GM19035 (cell line): Measurements from ENCODE around the gene BNC2.

Experiments used
- ATAC-seq: cut with Tn5 transposase; IDR thresholded peaks from one replicate; pipeline ENCODE4 v1.9.1; 2021; ENCODE audit not compliant: unreplicated experiment

Gene BNC2

DNA sequence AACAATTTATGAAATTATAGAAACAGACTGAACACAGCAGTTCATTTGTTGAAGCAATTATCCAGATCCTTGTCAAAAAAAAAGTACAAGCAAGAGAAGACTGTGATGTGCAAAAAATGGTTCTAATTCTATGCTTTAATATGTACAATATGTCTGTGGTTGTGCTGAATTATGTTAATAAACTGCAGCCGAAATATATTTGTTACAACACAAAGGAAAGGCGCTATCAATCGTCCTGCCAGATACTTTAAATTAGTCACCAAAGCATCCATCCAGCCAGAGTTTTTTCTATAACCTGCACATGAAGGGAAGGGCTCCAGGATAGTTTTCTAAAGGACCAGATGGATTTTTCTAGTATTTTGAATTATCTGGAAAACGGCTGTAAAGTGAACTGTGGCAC is 259.5 kb downstream of the BNC2 start:
- ATAC-seq = no peak

DNA sequence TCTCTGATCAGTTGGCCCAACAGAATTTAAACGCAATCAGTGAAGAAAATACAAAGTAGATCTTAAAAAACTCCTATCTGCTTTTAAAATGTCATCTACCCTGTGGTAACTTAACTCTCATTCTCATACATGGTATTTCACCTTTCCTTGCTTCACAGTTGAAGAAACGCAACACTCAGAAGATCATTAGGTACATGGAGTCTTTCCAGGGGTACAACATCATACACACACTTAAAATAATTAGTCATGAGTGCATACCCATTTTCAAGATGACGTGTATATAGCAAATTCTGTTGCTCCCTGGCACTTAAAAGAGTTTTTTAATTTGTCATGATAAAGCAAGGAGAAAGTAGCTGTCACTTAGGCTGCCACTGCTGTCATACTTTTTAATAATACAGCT is 259.9 kb downstream of the BNC2 start:
- no peak for ATAC-seq

DNA sequence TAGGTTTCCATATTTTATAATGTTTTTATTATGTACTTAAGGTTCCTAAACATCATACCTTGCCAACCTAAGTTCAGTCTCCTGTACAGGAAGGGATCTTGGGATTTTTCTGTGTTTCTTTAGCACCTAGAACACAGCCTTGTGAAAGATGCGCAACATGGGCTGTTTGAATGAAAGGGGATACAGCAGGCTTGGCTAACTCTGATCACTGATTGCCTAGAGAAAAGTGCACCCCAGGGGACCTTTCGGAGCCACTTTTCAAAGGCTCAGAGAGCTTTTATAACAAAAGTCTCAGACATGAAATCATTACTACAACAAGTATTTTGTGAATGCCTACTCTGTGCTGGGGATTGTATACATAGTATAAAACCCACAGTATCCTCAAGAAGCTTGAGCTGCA is 261.6 kb downstream of the BNC2 start:
- no peak for ATAC-seq

DNA sequence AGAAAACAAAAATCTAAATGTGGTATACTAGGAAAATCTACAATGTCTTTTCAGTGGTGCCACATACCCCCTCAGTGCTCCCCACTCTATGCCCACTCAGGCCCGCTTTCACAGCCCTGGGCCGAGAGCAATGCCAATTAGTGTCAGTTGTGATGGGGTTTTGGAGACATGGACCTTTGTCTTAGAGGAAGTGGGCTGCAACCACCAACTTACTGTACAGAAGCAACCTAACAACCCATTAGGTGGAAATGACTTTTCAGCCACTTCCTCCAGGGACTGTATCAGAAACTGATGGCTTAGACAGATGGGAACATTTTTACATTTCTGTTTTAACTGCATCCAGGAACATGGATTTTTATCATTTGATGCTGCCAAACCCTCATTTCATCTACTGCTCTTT is 268.0 kb downstream of the BNC2 start:
- no peak for ATAC-seq

DNA sequence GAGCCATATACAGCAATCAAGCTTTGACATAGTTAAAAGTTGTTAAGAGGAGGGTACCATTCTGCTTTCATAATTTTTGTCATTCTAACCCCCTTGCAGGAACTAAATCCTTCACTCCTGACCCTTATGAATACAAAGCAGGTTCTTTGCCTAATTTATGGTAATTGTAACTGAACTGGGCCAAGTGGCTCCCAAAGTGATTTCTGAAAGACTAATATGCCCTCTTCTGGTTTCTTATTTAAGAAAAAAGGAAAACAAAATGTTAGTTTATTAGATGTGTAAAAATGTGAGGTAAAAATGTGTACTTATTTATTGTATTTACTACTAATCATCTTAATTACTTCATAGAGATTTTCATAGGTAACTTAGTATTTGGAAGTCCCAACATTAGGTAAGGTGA is 268.5 kb downstream of the BNC2 start:
- no peak for ATAC-seq

DNA sequence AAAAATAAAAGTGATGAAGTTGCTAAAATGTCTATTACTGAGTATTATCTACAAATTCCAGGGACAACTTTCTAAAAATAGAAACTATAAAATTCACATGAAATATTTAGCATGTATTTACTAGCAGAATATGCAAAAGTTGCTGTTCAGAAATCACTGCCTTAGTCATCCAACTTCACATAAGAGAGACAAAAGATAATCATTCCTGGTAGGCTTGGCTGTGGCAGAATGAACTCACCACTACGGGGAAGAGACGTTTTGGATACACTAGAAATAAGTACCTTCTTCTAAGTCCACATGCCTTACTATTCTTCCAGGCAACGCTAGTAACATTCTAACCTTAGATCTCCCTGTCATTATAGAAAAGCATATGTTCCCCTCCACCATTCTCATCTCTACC is 272.2 kb downstream of the BNC2 start:
- no peak for ATAC-seq

DNA sequence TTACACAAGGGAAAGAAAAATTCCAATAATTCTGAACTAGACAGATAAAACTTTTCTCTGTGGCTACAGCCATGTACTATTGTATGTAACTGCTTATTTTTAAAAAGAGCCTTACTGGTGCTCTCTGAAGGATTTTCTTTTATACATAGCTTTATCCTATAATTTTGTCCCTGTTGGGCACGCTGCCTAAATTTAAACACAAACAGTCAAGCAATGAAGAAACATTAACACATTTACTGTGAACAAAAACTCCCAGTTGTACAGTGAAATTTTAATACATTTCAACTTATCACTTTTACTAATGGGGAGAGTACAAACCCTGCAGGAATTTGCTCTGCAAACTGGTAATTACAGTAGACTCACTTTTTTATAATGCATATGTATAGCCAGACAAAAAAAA is 273.3 kb downstream of the BNC2 start:
- no peak for ATAC-seq

DNA sequence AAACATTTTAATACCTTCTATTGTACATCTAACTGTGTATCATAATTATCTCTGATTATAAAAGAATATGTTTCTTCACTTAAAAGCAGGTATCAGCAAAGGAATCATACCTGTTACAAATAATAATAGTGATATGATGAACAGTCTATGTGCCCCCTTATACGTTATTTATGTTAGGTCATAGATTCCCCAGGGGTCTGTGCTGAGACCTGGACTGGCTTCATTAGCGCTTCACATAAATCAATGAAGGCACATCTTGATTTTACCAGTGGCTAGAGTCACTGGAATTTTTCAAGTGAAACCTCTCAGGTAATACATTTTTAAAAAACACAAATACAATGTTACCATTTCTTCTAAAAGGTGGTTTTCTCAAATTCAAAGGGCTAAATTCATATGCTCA is 275.2 kb downstream of the BNC2 start:
- no peak for ATAC-seq

DNA sequence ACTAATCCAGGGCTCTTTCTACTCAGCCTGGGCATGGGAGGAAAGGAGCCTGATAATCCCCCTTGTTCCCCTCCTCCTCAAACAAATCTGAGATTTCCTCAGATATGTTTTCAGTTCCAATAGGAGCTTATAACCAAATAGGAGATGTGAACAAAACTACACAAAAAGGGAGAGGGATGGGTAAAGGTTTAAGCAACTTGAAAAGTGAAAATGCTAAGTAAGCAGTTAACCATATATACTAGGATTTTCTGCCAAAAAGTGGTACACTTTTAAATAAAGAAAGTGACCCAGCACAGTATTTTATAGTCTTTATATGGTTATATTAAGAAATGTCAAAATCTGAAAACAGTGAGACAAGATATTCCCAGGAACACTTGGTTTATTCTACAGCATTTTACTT is 275.7 kb downstream of the BNC2 start:
- no peak for ATAC-seq

DNA sequence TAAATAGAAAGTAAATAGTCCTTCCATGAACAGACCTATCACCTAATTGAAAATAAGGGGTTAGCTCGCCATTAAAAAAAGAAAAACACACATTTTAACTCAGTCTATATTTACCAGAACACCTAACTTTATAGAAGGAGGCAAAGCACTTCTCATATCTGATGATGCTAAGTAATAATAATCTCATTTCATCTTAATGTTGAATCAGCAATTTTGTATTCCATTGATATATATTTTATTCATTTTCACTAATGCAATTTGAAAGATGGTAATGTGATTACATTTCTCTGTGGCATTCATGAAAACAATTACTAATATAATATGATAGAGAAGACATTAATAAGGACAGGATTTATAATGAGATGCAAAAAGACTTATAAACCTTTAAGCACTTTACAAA is 276.7 kb downstream of the BNC2 start:
- no peak for ATAC-seq

DNA sequence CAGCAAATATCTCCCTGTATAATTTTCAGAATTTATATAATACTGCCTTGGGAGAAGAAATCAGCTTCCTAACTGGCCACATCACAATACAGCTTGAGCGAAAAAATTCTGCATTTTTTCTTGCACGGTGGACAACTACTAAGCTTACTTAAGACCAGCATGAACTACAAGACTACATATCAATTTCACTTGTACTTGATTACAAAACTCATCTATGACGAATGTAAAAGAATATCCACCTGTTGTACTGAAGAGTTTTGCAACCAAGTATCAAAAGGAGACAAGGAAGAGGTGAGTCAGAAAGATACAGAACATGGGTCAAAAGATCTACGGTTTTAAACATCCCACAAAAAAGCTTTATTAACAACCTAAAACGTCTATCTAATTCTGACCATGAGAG is 279.4 kb downstream of the BNC2 start:
- ATAC-seq = no peak

DNA sequence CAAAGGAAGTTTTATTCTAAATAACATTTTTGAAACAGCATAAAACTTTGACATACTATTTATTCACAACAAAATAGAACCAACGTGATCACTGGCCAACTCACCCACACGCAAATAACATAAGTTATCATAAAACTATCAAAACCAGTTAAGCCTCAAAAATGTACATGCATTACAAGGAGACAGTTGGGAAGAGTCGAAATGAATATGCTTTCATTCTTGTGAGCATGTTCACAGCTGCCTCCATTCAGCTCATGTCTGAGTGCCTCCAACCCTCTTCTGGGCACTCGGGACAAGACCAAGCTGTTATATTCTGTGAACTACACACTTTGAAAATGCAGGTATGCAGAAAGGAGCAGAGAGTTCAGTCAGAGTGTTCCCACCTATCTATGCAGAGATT is 284.9 kb downstream of the BNC2 start:
- ATAC-seq = no peak

DNA sequence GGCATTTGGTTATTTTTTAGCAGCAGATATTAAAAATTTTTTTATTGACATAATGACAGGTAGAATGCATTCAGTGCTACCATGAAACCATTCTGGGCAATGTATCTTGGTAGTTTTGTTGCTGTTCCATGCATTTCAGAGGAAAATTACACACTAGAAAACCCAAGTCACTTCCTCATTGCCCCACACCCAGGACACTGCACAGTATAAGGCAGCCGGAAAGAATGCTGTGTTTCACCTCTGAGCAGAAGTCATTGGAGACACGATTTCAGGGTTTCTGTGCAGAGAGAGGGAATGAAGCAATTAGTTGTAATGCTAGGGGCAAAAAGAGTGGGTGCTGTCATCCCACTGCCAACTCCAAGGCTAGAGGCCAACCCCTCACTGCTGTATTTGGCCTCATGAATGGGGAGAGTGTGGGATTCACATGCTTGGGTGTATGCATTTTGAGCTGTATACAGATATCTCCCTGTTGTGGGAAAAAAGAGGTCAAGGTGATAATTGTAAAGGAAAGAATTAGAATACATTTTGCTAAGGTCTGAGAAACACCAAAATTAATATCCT is 290.5 kb downstream of the BNC2 start:
- no peak for ATAC-seq

DNA sequence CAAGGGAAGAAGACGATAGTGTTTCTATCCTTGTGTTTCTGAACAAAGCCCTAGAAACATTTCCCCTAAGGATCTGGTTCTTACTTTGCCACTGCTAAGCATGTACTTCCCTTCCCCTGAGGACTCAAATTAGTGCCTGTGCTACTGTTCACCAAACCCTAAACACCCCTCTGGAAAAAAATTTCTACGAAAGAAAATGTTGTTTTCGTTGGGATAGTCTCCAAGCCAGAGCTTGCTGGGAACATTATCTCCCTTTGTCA is 294.6 kb downstream of the BNC2 start:
- no peak for ATAC-seq

DNA sequence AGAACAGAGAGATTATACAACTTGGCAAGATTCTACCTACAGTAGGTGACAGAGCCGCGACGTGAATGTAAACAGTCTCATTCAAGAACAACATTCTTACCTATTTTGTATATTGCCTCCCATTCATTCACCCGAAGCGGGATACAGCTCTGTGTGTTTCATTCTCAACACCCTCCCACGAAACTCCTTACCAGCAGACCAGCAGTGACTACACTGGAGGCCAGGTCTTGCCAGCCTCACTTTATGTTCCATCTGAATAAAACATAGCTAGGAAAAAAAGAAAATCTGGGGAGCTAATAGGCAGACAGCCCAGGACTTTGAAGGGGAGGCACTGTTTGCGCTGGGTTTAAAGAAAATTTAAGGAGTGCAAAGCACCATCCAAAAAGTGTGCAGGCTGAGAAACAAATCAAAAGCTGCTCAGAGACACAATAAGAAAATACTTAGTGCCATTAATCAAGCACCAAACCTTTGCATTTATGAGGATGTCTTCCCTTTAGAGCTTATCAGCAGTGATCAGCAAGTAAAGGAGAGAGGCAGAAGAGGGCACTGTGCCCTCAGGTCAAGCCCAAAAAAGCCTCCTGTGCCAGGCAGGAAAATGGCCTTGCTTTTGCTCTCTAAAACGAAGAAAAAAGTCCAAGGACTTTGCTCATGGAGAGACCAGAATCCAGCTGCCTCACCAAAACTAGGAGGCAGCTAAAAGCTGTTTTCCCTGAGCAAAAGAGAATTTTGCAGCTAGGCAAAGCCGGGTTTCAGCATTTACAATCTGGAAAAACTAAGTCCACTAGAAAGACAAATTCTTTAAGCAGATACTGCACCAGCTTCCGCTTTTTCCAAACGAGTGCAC is 295.1 kb downstream of the BNC2 start:
- no peak for ATAC-seq

DNA sequence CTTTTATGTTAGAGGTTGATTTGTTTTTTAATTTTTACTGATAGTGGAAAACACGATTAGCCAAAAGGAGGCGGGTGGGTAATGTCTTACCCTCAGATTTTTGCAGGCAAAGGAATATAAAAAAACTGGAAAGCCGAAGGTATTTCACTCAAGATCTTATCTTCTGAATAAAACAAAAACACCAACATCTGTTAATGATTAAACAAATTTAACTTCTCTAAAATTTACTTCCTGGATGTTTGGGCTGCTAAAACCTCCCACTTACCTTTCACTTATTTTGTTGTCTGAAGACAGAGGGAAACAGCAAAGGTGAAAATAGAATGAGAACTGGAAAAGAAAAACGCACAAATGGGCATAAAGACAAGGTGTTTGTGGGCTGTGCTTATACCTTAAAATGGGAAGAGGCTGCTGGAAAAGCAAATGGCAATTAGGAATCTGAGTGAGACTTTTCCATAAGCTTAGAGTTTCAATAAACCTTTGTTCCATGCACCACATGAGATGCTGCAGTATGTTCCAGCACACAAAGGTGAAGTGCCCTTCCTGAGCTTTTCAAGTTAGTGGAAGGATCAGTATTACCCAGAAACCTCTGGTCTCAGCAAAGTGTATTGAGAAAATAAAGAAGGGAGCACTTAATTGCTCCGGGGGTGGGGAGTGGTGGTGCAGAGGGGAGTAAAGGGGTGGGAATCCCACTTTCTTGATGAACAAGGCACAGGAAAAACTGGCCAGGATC is 298.3 kb downstream of the BNC2 start:
- no peak for ATAC-seq

DNA sequence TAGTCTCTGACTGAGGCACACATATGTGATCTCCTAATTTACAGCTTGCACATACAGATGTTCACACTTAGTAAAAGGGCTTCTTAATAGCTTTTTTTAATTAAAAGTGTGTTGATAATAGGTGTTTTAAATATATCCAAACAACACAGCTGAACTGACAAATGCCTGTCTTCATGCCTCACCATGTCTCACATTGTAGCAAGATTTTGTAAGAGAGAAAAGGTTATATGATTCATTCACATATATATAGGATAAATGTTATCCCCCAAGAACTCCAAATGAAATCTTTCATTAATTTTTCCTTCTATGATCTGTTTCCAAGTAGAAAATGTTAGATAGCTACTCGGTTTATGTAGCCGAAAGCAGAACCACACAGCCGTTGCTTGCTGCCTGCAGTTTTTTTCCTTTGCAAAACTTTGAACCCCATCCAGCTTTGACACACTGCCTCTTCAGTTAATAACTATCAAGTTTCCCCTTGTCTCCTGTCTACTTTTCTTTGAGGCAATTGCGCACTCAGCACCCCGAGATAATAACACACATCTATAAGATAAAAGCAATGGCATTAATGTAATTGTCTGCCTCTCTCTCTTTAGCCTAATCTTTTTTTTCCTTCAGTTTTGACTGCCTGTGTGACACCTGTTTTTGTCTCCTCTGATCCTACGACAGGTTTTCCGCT is 299.2 kb downstream of the BNC2 start:
- no peak for ATAC-seq

DNA sequence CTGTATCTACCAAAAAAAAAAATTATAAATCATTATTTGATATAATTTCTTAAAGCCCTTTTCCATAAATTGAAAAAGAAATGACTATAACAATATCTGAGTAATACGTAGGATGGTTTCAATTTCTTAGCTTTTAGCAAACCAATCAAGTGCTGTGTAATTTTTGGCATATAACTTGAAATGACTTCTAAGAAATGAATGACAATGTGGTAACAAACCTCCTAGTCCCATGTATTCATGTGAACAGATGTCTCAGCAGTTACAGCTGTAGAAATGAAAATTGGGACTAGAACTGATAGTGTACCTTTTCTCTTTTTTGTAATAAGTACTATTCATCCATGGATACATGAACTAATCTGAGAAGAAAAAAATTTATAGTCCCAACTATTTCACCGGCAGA is 307.0 kb downstream of the BNC2 start:
- ATAC-seq = no peak

DNA sequence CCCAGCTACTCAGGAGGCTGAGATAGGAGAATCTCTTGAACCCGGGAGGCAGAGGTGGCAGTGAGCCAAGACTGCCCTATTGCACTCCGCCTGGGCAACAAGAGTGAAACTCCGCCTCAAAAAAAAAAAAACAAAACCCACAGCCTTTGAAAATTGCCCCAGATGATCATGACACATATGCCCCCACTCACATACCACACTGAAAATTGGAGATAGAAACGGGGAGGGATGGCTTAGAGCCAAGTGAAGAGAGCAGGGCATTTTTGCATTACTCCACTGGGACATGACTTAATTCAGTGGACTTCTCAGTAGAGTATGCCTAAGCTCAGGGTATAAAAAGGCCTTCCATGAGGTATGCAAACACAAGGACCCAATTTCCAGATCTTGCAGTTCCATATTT is 309.3 kb downstream of the BNC2 start:
- ATAC-seq = no peak

DNA sequence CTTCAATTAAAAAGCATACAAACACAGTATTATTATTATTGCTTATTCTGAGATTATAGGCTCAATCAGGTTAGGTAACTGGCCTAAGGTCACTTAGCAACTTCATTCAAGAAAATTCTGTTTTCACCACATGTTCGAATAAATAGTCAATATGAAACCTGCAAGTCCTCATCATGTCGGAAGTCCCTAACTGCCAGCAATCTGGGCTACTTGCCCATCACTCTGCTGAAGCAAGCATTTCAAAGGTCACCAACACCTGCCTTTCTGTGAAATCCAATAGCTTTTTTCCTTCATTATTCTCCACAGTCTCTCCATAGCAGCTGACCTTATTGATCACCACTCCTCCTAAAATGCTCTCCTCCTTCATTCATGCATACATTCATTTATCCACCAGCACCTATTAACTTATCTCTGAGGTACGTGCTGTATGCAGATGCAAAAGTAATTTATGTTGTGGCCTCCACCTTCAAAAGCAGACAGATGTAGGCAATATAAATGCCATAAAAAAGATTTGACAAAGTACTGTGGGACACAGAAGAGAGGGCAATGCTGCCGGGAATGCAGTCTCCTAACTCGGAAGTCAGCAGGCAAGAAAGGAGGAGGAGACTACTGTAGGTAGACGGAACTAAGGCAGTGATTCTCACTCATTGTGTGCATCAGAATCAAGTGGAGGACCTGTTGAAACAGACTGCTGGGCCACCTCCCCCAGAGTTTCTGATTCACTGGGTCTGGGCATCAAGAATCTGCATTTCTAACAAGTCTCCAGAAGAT is 310.9 kb downstream of the BNC2 start:
- ATAC-seq = no peak

DNA sequence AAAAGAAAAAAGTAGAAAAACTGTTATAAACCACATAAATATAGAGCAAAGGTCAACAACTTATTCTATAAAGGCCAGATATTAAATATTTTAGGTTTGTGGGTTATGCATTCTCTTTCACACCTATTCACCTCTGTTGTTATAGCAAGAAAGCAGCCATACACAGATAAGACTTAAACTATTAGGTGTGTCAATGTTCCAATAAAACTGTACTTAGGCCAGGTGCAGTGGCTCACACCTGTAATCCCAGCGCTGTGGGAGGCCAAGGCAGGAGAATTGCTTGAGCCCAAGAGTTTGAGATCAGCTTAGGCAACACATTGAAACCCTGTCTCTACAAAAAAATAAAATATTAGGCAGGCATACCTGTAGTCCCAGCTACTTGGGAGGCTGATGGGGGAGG is 314.7 kb downstream of the BNC2 start:
- ATAC-seq = no peak
